IPS-20b (cell line): Measurements from ENCODE around the gene PEX10.

ENCODE experiments used
- H3K27ac ChIP-seq: one replicate; pipeline ENCODE4 v1.5.1; 2013; ENCODE audit warnings: low read length
- H3K27me3 ChIP-seq: 2 replicates; pipeline ENCODE4 v1.6.1; 2013; ENCODE audit warnings: mild to moderate bottlenecking, low read length, inconsistent platforms; ENCODE audit not compliant: insufficient read depth
- H3K36me3 ChIP-seq: 2 replicates; pipeline ENCODE4 v1.6.1; 2013; ENCODE audit warnings: low read depth, mild to moderate bottlenecking, inconsistent platforms, low read length, moderate library complexity; ENCODE audit not compliant: insufficient read depth
- H3K4me1 ChIP-seq: 2 replicates; pipeline ENCODE4 v1.6.1; 2013; ENCODE audit warnings: mild to moderate bottlenecking, control low read depth, inconsistent platforms, low read length, moderate library complexity; ENCODE audit not compliant: insufficient read depth
- H3K4me3 ChIP-seq: 2 replicates; pipeline ENCODE4 v1.5.1; 2013; ENCODE audit warnings: mild to moderate bottlenecking, low read length, inconsistent platforms
- H3K9ac ChIP-seq: 2 replicates; pipeline ENCODE4 v1.6.1; 2013; ENCODE audit warnings: low read depth, mild to moderate bottlenecking, inconsistent platforms, low read length, moderate library complexity
- H3K9me3 ChIP-seq: 2 replicates; pipeline ENCODE4 v1.6.1; 2013; ENCODE audit warnings: mild to moderate bottlenecking, low read depth, low read length, inconsistent platforms; ENCODE audit not compliant: insufficient read depth

The PEX10 gene

DNA sequence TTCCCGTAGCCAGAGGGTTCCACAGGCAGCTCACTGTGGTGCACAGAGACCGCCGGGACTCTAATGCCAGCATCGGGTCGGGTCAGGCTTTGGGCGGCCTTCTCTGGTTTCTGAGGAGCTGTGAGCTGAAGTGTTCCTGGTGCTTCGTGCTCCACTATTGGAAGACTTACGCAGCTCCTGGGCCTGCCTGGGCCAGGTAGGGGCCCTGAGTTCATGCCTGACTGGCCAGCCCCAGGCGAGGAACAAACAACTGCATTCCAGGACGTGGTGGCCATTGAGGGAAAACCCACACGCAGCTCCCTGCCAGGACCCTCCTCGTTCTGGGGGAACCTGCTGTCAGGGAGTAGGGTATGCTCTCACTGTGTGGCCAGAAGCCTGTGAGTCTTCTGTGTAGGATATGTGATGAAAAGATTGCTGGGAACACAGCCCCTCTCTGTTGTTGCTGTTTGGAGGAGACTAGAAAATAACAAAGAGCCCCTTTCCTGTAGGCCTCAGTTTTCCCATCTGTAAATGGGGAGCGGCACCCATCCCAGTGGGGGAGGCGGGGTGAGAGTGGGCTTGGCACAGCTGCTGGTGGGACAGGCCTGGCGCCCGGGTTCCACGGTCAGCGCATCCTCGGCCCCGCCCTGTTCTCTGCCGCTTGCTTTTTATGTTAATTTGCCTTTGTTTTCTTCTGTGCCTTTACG lies 12.3 kb downstream of the PEX10 start:
- no peaks in the 10 kb centered on the region for H3K9me3 ChIP-seq
- no peaks in the 10 kb centered on the region; the same call in 1 of the 2 replicates for H3K4me1 ChIP-seq
- H3K4me3 ChIP-seq: no peak overlapping the region
- peaks cover 87% of the 10 kb centered on the region for H3K36me3 ChIP-seq
- H3K9ac ChIP-seq: no peak overlapping the region
- H3K27ac ChIP-seq: no peak overlapping the region
- H3K27me3 ChIP-seq: no peaks in the 10 kb centered on the region

GRCh38 chr1:2398871-2399270 lies 13.5 kb downstream of the PEX10 start:
- Histone ChIP-seq H3K4me1 (no peaks in the 10 kb centered on the region), H3K9ac (no peak overlapping the region), H3K9me3 (no peaks in the 10 kb centered on the region), H3K27ac (no peak overlapping the region), H3K36me3 (peaks cover 84% of the 10 kb centered on the region), H3K4me3 (no peak overlapping the region), H3K27me3 (no peaks in the 10 kb centered on the region)

GRCh38 chr1:2397007-2397679 lies 15.2 kb downstream of the PEX10 start:
- peaks cover 78% of the 10 kb centered on the region for H3K36me3 ChIP-seq
- H3K9me3 ChIP-seq: no peaks in the 10 kb centered on the region
- H3K27ac ChIP-seq: no peak overlapping the region
- H3K4me1 ChIP-seq: peaks cover 4% of the 10 kb centered on the region; the same call in 1 of the 2 replicates
- H3K27me3 ChIP-seq: no peaks in the 10 kb centered on the region
- H3K4me3 ChIP-seq: no peak overlapping the region
- H3K9ac ChIP-seq: no peak overlapping the region

- H3K4me3 ChIP-seq: no peak overlapping the region
- H3K9ac ChIP-seq: no peak overlapping the region
- peaks cover 71% of the 10 kb centered on the region for H3K36me3 ChIP-seq
- H3K27me3 ChIP-seq: no peaks in the 10 kb centered on the region
- no peaks in the 10 kb centered on the region for H3K9me3 ChIP-seq
- no peak overlapping the region for H3K27ac ChIP-seq
- peaks cover 4% of the 10 kb centered on the region; the same call in 1 of the 2 replicates for H3K4me1 ChIP-seq
These were observed 15.9 kb downstream of the PEX10 start for GRCh38 chr1:2396476-2396875.

GRCh38 chr1:2396059-2396458 lies 16.3 kb downstream of the PEX10 start:
- Histone ChIP-seq H3K9ac (no peak overlapping the region), H3K36me3 (peaks cover 69% of the 10 kb centered on the region), H3K4me1 (peaks cover 4% of the 10 kb centered on the region; the same call in 1 of the 2 replicates), H3K27me3 (no peaks in the 10 kb centered on the region), H3K27ac (no peak overlapping the region), H3K9me3 (no peaks in the 10 kb centered on the region), H3K4me3 (no peak overlapping the region)

GRCh38 chr1:2395245-2395644 lies 17.1 kb downstream of the PEX10 start:
- H3K27ac ChIP-seq: no peak overlapping the region
- peaks cover 63% of the 10 kb centered on the region for H3K36me3 ChIP-seq
- no peaks in the 10 kb centered on the region for H3K9me3 ChIP-seq
- H3K4me1 ChIP-seq: peaks cover 6% of the 10 kb centered on the region
- no peaks in the 10 kb centered on the region for H3K27me3 ChIP-seq
- no peak overlapping the region for H3K4me3 ChIP-seq
- no peak overlapping the region for H3K9ac ChIP-seq

DNA sequence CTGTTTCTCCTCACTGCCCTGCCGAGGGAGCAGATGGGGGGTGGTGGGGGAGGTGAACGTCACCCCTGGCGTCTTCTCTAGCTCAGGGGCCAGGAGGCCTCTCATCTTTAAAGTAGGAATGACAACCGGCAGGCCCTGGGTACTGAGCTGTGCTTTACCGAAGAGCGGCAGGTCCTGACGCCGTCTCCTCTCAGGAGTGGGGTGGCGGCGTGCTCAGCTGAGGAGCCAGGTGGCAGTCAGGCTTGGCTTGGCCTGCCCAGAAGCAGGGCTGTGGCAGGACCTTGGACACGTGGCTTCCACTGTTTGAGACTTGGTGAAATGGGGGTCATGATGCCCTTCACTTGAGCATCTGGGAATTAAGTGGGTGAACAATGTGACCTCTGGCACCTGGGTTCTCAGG lies 17.6 kb downstream of the PEX10 start:
- Histone ChIP-seq H3K9ac (no peak overlapping the region), H3K4me3 (no peak overlapping the region), H3K4me1 (peaks cover 7% of the 10 kb centered on the region), H3K27me3 (no peaks in the 10 kb centered on the region), H3K9me3 (no peaks in the 10 kb centered on the region), H3K36me3 (peaks cover 59% of the 10 kb centered on the region), H3K27ac (no peak overlapping the region)

- Histone ChIP-seq H3K27me3 (no peaks in the 10 kb centered on the region), H3K36me3 (peaks cover 53% of the 10 kb centered on the region), H3K27ac (no peak overlapping the region), H3K9ac (no peak overlapping the region), H3K4me1 (peaks cover 7% of the 10 kb centered on the region), H3K4me3 (no peak overlapping the region), H3K9me3 (no peaks in the 10 kb centered on the region)
These were observed 18.1 kb downstream of the PEX10 start for GRCh38 chr1:2394220-2394619.

DNA sequence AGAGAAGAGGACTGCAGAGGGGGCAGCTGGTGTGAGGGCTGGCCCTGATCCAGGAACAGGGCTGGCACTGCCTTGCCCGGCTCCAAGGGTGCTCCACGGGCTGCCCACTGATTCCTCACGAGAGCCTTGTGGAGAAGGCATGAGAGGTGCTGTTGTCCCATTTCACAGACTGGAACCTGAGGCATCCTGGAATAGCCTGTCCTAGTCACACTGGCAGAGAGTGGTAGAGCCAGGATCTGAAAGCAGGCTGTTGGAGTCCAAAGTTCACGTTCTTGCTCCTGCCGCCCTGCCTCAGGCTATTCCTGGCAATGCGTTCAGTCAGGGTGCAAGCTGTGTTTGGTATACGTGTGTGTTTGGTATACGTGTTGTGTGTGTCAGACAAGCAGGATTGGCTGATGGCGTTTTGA lies 18.9 kb downstream of the PEX10 start:
- no peak overlapping the region for H3K9ac ChIP-seq
- H3K27ac ChIP-seq: no peak overlapping the region
- no peaks in the 10 kb centered on the region for H3K27me3 ChIP-seq
- no peaks in the 10 kb centered on the region for H3K9me3 ChIP-seq
- no peak overlapping the region for H3K4me3 ChIP-seq
- peaks cover 46% of the 10 kb centered on the region for H3K36me3 ChIP-seq
- H3K4me1 ChIP-seq: peaks cover 7% of the 10 kb centered on the region

DNA sequence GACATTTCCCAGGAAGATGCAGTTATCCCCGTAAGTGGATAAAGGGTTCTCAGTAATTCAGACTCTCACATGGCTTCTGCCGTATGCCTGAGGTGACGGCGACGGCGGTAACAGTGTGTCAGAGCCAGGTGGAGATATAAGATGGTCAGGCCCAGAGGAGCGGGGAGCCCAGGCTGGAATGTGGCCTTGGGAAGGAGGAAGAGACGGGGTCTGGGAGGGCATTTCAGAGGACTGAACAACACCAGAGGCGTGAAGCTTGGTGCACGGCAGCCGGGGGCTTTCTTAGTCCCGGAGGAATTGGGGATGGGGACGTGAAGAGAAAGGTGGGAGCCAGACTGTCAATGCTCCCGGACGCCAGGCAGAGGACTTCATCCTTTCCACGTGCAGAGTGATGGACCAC lies 19.7 kb downstream of the PEX10 start:
- no peak overlapping the region for H3K27ac ChIP-seq
- H3K36me3 ChIP-seq: peaks cover 41% of the 10 kb centered on the region
- H3K4me1 ChIP-seq: peaks cover 7% of the 10 kb centered on the region
- H3K27me3 ChIP-seq: no peaks in the 10 kb centered on the region
- no peaks in the 10 kb centered on the region for H3K9me3 ChIP-seq
- peak overlapping the region; percentile 90 for H3K4me3 ChIP-seq
- peak overlapping the region; percentile 74 for H3K9ac ChIP-seq

- Histone ChIP-seq H3K4me3 (peak overlapping the region; percentile 90), H3K4me1 (peaks cover 7% of the 10 kb centered on the region), H3K9ac (peak overlapping the region; percentile 74), H3K36me3 (peaks cover 37% of the 10 kb centered on the region), H3K27ac (no peak overlapping the region), H3K27me3 (no peaks in the 10 kb centered on the region), H3K9me3 (no peaks in the 10 kb centered on the region)
These were observed 20.3 kb downstream of the PEX10 start for GRCh38 chr1:2391931-2392509.
